Sigmoid colon (tissue), 7 donors: ENCODE results near the gene TRPM6. TPM values are rescaled to one million over a fixed set of nuclear protein-coding genes. Genes with fewer than 3 reads are reported as not detected.

Source experiments
- DNase-seq: peaks from one replicate; pipeline ENCODE4 v3.0.0-alpha.2; 2019
- H3K27ac ChIP-seq, 4 donors: fragments of 200-600 bp; sonication (generic); one replicate each; pipeline ENCODE4 v1.5.1; 2016 to 2019; ENCODE audit warnings: mild to moderate bottlenecking in 1 of 4
- H3K27me3 ChIP-seq, 3 donors: fragments of 200-600 bp; sonication (generic); one replicate each; pipeline ENCODE4 v1.5.1; 2019; ENCODE audit warnings: mild to moderate bottlenecking in 1 of 3
- H3K36me3 ChIP-seq, 4 donors: fragments of 200-600 bp; sonication (generic); one replicate each; pipeline ENCODE4 v1.5.1; 2016 to 2019
- H3K4me1 ChIP-seq, 4 donors: fragments of 200-600 bp; sonication (generic); one replicate each; pipeline ENCODE4 v1.5.1; 2017 to 2019
- H3K4me3 ChIP-seq, 4 donors: fragments of 200-600 bp; sonication (generic); one replicate each; pipeline ENCODE4 v1.5.1; 2017 to 2019; ENCODE audit warnings: mild to moderate bottlenecking in 2 of 4, moderate library complexity in 1 of 4
- H3K9me3 ChIP-seq, 4 donors: fragments of 200-600 bp in 3 of 4; sonication (generic) in 3 of 4; one replicate each; pipeline versions ENCODE4 v1.5.1 to v1.6.1; 2013 to 2019
- EP300 ChIP-seq, 4 donors: sonication (generic); formaldehyde crosslinking; IDR thresholded peaks; one replicate each; pipeline ENCODE4 v1.6.1; 2017; ENCODE audit warnings: antibody characterized with exemption in 4 of 4
- POLR2A ChIP-seq, 2 donors: fragments of 450-650 bp; IDR thresholded peaks; one replicate each; pipeline ENCODE4 v1.6.1; 2016; ENCODE audit warnings: antibody characterized with exemption in 2 of 2, mild to moderate bottlenecking in 2 of 2, moderate library complexity in 2 of 2
- POLR2AphosphoS5 ChIP-seq, 4 donors: sonication (generic); formaldehyde crosslinking; IDR thresholded peaks; one replicate each; pipeline ENCODE4 v1.6.1; 2017; ENCODE audit warnings: antibody characterized with exemption in 4 of 4
- WGBS, 2 donors: extraction: QIAGEN DNeasy Blood & Tissue Kit; methylation state at CpG; one replicate each; pipeline ENCODE4 v1.1.7; 2013; 5-methylcytosine and 5-hydroxymethylcytosine counted together
- intact Hi-C: fragments of 100-400 bp; cut with DNase I; formaldehyde crosslinking; loops from one replicate; pipeline ENCODE4 v1.15.1; 2023
- polyA plus RNA-seq, 3 donors: library from polyadenylated mRNA; stranded (reverse); fragments of 200-250 nt; gene quantifications; one replicate each; pipeline ENCODE4 v1.2.3, GENCODE V29; 2013
- total RNA-seq, 4 donors: library from RNA; depleted of rRNA; stranded (reverse); fragments of >200 nt; gene quantifications; one replicate each; pipeline ENCODE4 v1.1.0, GENCODE V29; 2016
- TF ChIP-seq, protein P1 (sequence below), 4 experiments: fragments of 450-650 bp in 3 of 4; fragments of 200-600 bp in 1 of 4; IDR thresholded peaks; one replicate each; pipeline ENCODE4 v1.5.1; 2016 to 2019; ENCODE audit warnings: antibody characterized with exemption in 4 of 4, mild to moderate bottlenecking in 3 of 4, moderate library complexity in 2 of 4
- donor health status: healthy with polysubstance abuse.
- donor health status: Bipolar disorder and iron deficiency.
- donor health status: healthy.

TRPM6 gene
- total and polyA plus RNA-seq, 7 donors = 0.41 to 12.7 (median 6.7) TPM; not detected in 2

DNA sequence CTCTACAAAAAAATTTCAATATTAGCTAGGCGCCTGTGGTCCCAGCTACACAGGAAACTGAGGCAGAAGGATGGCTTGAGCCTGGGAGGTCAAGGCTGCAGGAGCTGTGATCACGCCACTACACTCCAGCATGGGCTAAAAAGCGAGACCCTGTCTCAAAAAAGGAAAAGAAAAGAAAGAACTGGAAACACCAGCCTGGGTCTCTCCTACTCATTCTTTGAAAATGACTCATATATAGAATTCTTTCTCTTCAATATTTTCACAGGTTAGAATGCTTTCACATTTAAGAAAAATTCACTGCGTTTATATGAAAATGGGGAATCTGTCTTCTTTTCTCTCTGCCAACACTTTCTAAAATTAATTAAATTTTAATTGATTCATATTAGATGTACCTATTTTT, 115.6 kb downstream of the TRPM6 start:
- intact Hi-C loops = no loop called here

DNA sequence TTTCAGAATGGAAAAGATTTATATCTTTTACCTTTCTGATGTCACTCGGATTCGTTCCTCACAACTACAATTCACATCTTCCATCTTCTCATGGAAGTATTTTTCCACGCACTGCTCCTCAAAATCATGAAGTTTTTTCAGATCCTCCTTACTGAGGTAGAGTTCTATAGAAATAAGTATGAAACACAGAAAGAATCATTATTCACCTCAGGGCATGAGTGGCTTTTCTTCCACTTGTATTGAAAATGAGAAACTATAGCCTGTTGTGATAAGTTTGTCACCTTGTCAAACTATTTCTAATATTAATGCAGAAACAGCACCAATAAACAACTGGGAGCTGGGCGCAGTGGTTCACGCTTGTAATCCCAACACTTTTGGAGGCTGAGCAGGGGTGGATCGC, 116.0 kb downstream of the TRPM6 start:
- no peak overlapping the region for H3K27ac ChIP-seq
- 88 to 91% methylated on average over 6 of the region's 6 CpGs for WGBS, 2 donors
- no peaks in the 10 kb centered on the region for H3K4me1 ChIP-seq
- H3K27me3 ChIP-seq = peaks cover 0 to 10% (median 0%) of the 10 kb centered on the region in 3 donors
- no peak for TF ChIP-seq EP300 (IDR thresholded peaks at IDR 0.05)
- TF ChIP-seq POLR2AphosphoS5 (IDR thresholded peaks at IDR 0.05) = no peak
- TF ChIP-seq, protein P1, sequence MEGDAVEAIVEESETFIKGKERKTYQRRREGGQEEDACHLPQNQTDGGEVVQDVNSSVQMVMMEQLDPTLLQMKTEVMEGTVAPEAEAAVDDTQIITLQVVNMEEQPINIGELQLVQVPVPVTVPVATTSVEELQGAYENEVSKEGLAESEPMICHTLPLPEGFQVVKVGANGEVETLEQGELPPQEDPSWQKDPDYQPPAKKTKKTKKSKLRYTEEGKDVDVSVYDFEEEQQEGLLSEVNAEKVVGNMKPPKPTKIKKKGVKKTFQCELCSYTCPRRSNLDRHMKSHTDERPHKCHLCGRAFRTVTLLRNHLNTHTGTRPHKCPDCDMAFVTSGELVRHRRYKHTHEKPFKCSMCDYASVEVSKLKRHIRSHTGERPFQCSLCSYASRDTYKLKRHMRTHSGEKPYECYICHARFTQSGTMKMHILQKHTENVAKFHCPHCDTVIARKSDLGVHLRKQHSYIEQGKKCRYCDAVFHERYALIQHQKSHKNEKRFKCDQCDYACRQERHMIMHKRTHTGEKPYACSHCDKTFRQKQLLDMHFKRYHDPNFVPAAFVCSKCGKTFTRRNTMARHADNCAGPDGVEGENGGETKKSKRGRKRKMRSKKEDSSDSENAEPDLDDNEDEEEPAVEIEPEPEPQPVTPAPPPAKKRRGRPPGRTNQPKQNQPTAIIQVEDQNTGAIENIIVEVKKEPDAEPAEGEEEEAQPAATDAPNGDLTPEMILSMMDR (IDR thresholded peaks at IDR 0.05) = no peak
- no peak for TF ChIP-seq POLR2A (IDR thresholded peaks at IDR 0.05)
- no peak for DNase-seq
- no peaks in the 10 kb centered on the region for H3K9me3 ChIP-seq
- H3K4me3 ChIP-seq = no peak overlapping the region
- intact Hi-C loops = no loop called here
- H3K36me3 ChIP-seq = no peaks in the 10 kb centered on the region

More for the DNA sequence above, 115.6 kb downstream of the TRPM6 start:
- Histone ChIP-seq H3K27me3 (peaks cover 0 to 10% (median 0%) of the 10 kb centered on the region in 3 donors), H3K27ac (no peak overlapping the region), H3K36me3 (no peaks in the 10 kb centered on the region), H3K4me3 (no peak overlapping the region), H3K9me3 (no peaks in the 10 kb centered on the region), H3K4me1 (no peaks in the 10 kb centered on the region)
- DNase-seq = no peak
- WGBS, 2 donors = 76 to 91% methylated on average over 4 of the region's 4 CpGs
- TF ChIP-seq, protein P1 (IDR thresholded peaks at IDR 0.05) = no peak
- TF ChIP-seq POLR2A (IDR thresholded peaks at IDR 0.05) (no peak), POLR2AphosphoS5 (IDR thresholded peaks at IDR 0.05) (no peak), EP300 (IDR thresholded peaks at IDR 0.05) (no peak)

DNA sequence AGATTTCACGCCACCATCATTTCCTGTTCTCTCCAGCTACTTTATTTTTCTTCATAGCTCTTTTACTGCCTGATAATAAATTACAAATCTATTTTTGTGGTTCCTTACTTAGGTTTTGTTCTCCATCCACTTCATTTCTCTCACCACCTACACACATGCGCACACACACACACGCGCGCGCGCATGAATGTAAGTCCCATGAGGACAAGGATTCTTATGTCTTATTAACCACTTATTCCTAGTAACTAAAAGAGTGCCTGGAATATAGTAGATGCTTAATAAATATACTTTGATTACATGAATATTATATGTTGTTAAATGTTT, 116.5 kb downstream of the TRPM6 start:
- TF ChIP-seq EP300 (IDR thresholded peaks at IDR 0.05) (no peak), POLR2A (IDR thresholded peaks at IDR 0.05) (no peak), POLR2AphosphoS5 (IDR thresholded peaks at IDR 0.05) (no peak)
- TF ChIP-seq, protein P1 (IDR thresholded peaks at IDR 0.05) = no peak
- H3K9me3 ChIP-seq = no peaks in the 10 kb centered on the region
- H3K4me1 ChIP-seq = no peaks in the 10 kb centered on the region
- 93 to 95% methylated on average over 7 of the region's 7 CpGs for WGBS, 2 donors
- intact Hi-C loops = no loop called here
- H3K36me3 ChIP-seq = no peaks in the 10 kb centered on the region
- DNase-seq = no peak
- H3K27ac ChIP-seq = no peak overlapping the region
- H3K27me3 ChIP-seq = peaks cover 0 to 10% (median 0%) of the 10 kb centered on the region in 3 donors
- H3K4me3 ChIP-seq = no peak overlapping the region

DNA sequence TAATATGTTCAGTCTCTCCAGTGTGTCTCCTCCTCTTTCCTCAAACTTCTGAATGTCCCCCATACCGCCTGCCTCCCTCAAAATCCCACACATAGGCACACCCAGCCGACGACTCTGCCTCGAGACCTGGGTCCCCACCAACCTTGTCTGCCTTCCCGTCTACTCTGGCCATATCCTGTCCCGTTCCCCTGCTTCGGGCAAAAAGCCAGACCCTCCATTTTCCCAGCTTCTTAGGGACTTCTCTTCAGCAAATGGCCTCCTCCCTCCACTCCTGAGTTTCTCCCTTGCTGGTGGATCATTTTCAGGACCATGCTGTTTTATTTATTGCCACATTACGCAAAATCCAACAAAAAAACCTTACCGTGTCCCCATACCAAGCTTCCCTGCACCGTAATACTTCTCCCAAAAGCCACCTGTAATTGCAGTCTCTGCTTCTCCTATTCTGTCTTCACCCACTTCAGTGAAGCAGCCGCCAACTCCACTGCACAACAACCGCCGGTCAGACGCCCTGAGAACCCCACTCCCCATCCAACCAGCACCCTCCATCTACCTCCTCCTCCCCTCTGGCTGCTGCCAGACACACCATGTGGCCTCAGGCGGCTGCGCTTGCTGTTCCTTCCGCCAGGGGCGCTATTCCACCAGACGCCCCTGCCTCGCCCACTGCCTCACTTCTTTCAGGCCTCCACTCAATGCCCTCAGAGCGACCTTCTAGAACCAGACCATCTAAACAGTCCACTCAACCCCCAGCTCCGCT, 117.0 kb downstream of the TRPM6 start:
- Histone ChIP-seq H3K4me1 (no peaks in the 10 kb centered on the region), H3K27ac (no peak overlapping the region), H3K9me3 (no peaks in the 10 kb centered on the region), H3K27me3 (peaks cover 0 to 10% (median 0%) of the 10 kb centered on the region in 3 donors), H3K4me3 (no peak overlapping the region), H3K36me3 (no peaks in the 10 kb centered on the region)
- intact Hi-C loops = no loop called here
- no peak for DNase-seq
- TF ChIP-seq, protein P1 (IDR thresholded peaks at IDR 0.05) = peak in 1 of 4 experiments; percentile 41
- TF ChIP-seq POLR2AphosphoS5 (IDR thresholded peaks at IDR 0.05) = no peak
- no peak for TF ChIP-seq POLR2A (IDR thresholded peaks at IDR 0.05)
- 73 to 86% methylated on average over 22 of the region's 22 CpGs for WGBS, 2 donors
